Endothelial cell of umbilical vein (primary cell): Measurements from ENCODE around the gene MYO5B.

ENCODE experiments used
- CTCF ChIP-seq, 2 donors: IDR thresholded peaks; 1 replicate in 1 of 2; 2 replicates in 1 of 2; pipeline ENCODE4 v1.5.1; 2011; ENCODE audit warnings: low read length in 2 of 2, mild to moderate bottlenecking in 2 of 2, moderate library complexity in 2 of 2, control low read depth in 1 of 2, inconsistent platforms in 1 of 2, low read depth in 1 of 2; ENCODE audit not compliant: insufficient read depth in 1 of 2; ENCODE audit errors: extremely low read depth in 1 of 2
- EZH2 ChIP-seq: IDR thresholded peaks from 2 replicates; pipeline ENCODE4 v1.6.1; 2012; ENCODE audit warnings: borderline replicate concordance, low read depth, mild to moderate bottlenecking, moderate library complexity, low read length, inconsistent platforms; ENCODE audit not compliant: severe bottlenecking

- TF ChIP-seq CTCF (IDR thresholded peaks at IDR 0.05; ENCODE audit: extremely low read depth in 1 of 2, insufficient read depth in 1 of 2, low read depth in 1 of 2, low read length in 2 of 2) (no peak), EZH2 (no peak)
These were observed 143.7 kb downstream of the MYO5B start for GRCh38 chr18:50051288-50051687.
